Loucy (cell line): ENCODE results near the gene NLRP3.

Experiments
- CTCF ChIP-seq: fragments of 200-600 bp; sonication (generic); conservative IDR thresholded peaks from 2 replicates; pipeline ENCODE4 v1.5.1; 2014; ENCODE audit warnings: mild to moderate bottlenecking, antibody characterized with exemption, low read length
- EZH2phosphoT487 ChIP-seq: fragments of 200-600 bp; IDR thresholded peaks from 2 replicates; pipeline ENCODE4 v1.6.1; 2018; ENCODE audit warnings: antibody characterized with exemption, mild to moderate bottlenecking, moderate library complexity, borderline replicate concordance

- TF ChIP-seq CTCF (peak; percentile 61), EZH2phosphoT487 (no peak)
Observed at GRCh38 chr1:247400685-247401084, 15.3 kb upstream of the NLRP3 start.
